ENCODE measurements around the gene INPP5E.

INPP5E gene

DNA sequence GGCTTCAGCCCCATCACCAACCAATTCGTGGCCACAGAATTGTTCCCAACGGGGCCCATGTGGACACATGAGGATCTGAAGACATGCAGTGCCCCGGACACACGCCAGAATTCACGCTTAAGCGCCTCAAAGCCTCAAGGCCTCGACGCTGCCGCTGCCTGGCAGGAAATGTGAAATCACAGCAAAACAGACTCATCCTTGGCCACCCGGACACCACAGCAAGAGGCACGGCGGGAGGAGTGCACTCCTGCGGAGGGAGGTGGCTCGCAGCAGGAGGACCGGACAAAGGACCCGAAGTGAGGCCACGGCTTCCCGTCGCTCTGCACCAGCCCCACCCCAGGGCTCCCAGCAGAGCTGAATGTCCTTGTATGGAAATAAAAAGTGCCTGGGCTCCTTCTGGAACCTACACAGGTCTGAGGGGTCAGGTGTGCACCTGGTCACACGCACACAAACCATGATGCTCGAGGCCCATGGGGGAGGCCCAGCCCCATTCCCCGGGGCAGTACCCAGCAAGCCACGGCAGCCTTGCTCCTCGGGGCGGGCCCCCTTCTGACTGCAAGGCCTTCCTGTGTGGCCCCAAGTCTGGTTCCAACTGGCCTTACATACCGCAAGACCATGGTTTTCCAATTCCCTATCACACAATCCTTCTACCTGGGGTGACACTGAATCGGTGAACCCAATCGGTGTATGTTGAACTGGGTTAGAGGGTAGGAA, 33.2 kb upstream of the INPP5E start:
- DNase-seq (ENCODE audit: low read depth): no peak

GRCh38 chr9:136471802-136472487, 32.3 kb upstream of the INPP5E start:
- no peak for DNase-seq (ENCODE audit: low read depth)

DNA sequence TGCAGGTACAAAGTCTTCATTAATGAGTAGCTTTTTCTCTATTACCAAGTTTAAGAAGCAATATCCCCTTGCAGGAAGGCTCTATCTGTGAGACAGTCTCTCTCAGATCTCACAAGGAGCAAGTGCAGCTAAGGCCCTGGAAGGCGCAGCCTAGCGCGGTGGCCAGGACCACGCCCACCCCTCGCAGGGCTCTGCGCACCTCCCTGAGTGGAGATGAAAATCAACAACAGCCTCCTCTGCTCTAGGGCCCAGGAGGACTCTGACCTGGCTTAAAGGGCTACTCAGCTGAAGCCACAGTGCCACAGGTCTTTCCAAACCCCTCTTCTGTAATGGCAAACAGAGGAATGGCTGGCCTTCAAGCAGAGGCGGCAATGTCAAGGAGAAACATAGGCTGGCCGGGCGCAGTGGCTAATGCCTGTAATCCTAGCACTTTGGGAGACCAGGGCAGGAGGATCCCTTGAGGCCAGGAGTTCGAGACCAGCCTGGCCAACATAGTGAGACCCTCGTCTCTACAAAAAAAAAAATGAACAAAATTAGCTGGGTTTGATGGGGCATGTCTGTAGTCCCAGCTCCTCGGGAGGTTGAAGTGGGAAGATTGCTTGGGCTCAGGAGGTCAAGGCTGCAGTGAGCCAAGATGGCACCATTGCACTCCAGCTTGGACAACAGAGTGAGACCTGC, 31.3 kb upstream of the INPP5E start:
- DNase-seq (ENCODE audit: low read depth): no peak

DNA sequence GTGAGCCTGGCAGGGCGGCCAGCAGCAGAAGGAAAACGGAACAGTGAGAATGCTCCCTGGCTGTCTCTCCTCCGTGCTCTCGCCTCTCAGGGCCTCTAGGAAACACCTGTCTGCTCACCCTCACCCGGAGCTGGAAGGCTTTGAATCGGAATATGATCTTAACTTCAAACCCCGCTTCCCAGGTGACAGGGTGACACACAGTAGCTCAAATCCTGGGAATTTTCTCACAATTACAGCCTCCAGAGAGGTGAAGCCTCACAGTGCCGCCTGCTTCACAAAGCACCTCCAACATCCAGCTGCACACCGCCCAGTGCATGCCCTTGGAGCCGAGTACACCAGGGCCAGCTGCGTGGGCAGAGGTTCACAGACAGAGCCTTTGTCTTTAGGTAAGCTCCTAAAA, 30.7 kb upstream of the INPP5E start:
- DNase-seq (ENCODE audit: low read depth): no peak

DNA sequence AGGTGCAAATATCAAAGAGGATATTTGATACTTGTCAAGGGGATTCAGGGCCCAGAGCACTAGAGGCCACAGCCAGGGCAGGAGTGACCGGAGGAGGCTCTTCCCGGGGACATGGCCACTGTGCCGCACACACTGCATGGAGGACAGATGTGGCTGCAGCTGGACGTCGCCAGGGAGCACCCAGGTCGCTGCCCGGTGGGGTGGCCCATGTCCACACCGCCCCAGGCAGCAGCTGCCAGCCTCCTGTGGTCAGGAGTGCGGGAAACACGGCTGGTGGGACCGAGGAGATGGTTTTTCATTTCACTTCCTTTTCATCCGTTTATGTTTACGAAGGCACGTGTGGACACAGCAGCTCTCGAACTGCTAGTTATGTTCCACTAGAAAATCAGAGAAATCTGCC, 28.1 kb upstream of the INPP5E start:
- no peak for DNase-seq (ENCODE audit: low read depth)

- no peak for DNase-seq (ENCODE audit: low read depth)
Observed at GRCh38 chr9:136466155-136466541, 26.5 kb upstream of the INPP5E start.

DNA sequence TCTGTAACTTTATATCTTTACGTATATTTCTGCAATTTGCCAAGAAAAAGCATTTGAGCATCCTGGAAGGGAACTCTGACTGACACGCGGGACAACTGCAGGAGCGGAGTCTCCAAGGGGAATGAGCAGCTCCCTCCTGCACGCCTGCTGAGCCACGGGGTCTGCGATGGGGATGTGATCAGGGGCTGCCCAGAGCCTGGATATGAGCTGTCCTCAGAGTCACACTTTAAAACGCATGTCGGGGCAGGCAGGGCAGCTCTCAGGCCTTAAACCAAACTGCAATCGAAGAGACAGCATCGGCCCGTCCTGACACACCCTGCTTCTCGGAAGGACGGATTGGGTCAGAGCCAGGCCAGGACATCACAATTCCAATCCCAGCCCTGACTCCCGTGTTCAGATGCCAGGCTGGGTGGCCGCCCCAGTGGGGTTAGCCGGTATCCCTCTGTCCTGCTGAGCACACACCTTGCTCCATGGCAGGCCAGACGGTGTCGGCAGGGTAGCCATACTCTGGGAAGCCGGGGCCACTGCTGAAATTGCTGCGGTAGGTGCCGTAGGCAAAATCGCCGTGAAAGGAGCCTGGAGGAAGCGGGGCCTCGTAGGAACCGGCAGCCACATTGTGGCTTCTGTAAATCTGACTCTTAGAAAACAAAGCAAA, 26.0 kb upstream of the INPP5E start:
- DNase-seq (ENCODE audit: low read depth): no peak

DNA sequence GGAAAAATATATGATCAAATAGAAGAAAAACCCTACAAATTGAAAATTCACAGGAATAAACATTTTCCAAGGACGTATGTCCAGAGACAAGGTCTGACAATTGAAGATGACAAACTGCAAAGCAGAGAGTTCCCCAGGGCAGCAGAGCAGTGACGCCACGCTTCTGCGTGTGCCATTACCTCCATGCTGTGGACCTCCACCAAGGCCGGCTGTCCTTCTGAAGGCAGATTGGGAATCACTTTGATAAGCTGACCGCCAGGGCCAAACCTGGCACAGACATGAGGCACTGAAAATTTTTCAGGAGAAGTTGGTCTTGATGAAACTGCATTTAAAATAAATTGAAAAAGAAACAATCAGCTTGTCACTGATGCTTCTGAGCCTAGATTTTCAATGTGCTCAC, 24.6 kb upstream of the INPP5E start:
- DNase-seq (ENCODE audit: low read depth): no peak

GRCh38 chr9:136463578-136463977, 23.9 kb upstream of the INPP5E start:
- DNase-seq (ENCODE audit: low read depth): no peak

DNA sequence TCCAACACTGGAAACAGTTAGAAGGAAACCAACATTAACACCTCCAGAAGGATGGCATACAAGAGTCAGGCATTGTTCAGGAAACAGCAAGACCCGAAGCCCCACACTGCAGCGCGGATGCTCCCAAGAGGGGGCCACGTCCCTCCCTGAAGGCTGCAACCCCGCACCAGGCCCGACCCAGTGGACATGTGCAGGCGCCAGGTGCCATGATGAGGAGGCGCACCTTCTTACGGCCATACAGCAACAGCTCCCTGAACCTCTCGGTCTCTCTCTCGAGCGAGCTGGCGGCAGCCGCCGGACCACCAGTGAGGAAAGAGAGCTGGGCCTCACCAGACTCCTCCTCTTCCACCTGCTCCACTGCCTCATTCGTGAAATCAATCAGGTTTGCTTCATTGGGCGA, 23.0 kb upstream of the INPP5E start:
- DNase-seq (ENCODE audit: low read depth): no peak

DNA sequence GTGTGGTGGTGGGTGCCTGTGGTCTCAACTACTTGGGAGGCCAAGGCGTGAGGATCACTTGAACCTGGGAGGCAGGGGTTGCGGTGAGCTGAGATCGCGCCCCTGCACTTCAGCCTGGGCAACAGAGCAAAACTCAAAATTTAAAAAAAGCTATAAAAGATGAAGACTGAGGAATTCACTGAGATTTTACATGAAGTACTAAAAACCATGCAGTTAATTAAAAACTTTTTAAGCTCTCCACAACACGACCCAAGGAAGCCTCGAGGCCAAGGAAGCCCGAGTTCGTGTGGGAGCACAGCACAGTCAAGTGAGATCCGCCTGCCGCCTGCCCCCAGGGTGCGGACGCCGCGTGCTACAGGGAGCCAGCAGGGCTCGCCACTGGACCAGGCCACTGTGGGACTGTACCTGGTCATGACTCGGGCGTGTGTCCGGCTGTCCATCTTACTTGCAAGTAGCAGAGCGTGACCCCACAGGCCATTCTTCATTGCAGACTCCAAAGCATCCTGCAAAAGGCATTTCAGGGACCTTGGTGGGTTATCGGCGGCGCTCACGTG, 21.2 kb upstream of the INPP5E start:
- no peak for DNase-seq (ENCODE audit: low read depth)

DNA sequence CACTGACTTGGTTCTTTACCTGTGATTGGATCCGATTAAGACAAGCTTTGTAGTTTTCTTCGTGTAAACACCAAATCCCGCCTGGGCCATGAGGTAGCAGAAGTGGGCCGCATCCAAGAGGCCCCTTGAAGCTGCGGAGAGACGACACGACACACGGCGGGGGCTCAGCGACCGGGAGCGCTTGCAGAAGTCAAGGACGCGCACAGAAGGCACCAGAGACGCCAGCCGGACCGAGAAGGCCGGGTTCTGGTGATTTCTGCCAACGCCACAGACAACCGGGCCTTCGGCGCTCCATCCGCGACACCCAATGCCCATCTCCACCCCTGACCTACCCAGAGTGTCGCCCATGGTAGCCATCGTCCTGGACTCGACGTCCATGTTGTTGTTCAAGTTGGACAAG, 19.8 kb upstream of the INPP5E start:
- no peak for DNase-seq (ENCODE audit: low read depth)

DNA sequence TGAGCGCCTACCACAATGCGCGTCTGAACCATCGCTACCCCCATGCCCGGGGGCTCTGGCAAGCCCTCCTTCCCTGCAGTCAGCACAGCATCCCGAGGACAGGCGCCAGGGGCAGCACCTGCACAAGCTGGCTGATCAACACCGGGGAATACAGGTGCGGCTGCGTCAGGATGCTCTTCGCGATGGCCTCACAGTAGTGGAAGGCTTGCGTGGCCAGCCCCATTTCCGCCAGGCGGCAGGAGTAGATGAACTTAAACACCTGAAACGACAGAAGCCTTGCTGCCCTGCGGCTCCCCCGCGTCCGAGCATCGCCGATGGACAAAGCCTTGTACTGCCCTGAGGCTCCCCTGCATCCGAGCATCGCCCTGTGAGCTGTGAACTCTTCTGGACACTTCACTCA, 17.7 kb upstream of the INPP5E start:
- no peak for DNase-seq (ENCODE audit: low read depth)

DNA sequence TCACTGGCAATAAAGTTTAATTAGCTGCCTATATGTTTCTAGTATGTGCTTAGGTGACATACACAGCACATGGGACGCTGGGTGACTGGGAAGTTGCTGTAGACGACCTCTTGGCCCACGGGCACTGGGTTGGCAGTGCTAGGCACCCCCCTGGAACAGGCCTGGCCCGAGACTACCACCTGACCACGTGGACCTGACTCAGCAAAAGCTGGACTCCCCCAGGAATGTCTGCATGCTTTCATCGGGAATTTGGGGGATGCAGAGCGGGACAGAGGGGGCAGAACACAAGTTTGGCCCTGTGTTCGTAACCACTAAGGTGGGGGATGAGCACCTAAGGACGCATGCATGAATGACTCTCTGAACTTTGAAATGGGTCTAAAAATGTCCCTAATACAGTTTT, 16.6 kb upstream of the INPP5E start:
- no peak for DNase-seq (ENCODE audit: low read depth)

GRCh38 chr9:136455043-136456002, 15.7 kb upstream of the INPP5E start:
- DNase-seq (ENCODE audit: low read depth): no peak

DNA sequence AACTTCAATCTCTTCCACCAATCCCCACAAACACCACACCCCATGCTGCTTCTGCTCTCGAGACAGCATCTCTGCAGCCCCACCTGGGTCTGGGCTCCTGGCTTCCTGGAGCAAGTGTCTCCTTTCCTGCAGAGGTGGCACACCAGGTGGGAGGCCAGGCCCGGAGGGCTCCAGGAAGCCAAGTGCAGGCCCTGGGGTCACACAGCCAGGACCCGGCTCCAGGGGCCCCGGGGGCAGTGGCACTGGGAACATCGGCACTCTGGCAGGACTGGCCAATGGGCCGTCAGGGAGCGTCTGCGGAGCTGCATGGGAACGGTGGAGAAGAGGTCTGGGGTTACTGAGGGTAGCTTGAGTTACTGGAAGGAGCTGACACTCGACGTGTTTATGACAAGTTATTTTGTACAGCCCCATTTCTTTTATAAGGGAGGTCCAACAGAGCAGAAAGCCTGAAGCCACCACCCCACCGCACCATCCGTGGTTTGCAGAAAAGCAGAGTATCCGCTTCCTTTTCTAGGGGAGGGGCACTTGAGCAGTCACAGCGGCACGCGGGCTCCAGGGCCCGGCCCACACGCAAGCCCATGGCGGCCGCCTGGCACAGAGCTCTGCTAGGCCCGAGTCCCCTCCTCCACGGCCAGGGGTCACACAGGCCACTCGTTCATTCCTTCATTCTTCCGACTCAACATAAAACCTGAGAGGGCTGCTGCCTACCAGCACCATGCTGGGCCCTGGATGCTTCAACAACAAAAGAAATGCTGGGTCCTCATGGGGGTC, 14.6 kb upstream of the INPP5E start:
- no peak for DNase-seq (ENCODE audit: low read depth)

DNA sequence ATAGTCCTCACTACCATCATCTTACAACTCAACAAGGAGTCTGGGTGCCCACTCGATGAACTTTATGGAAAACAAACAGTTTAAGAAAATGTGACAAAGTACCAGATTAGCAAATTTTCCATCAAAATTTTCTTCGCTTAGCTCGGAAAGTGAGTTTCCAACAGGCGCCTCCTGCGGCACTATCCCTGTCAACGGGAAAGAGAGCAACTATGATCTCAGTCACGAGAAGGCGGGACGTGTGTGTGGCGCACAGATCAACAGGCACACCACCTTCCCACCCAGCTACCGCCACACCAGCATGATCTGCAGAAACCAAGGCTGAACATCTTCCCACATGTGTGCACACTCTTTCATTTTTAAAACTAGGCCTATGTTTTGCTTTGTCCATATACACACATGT, 13.7 kb upstream of the INPP5E start:
- no peak for DNase-seq (ENCODE audit: low read depth)

DNA sequence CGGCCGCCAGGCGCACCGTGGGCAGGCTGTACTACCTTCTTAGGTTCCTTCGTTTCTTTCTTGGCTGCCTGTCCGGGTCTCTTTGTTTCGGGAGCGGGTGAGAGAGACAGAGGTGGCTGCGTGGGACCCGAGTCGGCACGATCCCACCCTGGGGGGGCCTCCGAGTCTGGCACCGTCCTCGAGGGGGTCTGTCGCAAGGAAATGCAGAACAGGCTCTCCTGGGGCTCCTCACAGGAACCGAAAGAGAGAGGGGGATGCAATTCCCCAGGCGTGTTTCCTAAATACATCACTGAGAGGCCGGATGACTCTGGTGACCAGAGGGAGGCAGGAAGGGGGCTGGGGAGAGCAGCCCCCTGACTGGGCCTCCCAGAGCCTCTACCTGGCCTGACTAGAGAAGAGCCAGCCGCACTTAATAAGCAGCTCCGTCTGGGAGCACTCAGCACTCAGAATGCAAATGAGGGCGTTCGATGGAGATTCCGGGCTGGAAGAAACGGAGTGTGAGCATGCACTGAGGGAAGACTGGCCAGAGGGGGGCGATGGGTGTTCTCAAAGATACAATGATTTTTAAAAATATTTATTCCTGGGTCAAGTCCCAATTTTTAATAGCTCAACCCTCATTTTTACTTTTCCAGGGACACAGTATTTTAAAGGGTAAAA, 11.7 kb upstream of the INPP5E start:
- no peak for DNase-seq (ENCODE audit: low read depth)

DNA sequence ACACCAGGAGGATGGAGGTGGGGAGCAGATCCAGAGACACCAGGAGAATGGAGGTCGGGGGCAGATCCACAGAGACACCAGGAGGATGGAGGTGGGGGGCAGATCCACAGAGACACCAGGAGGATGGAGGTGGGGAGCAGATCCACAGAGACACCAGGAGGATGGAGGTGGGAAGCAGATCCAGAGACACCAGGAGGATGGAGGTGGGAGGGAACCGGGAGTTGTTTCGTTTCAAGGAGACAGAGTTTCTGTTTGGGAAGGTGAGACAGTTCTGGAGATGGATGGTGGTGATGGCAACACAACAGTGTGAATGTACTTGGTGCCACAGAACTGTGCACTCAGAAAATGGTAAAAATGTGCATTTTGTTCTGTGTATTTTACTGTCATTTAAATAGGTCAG, 9.0 kb upstream of the INPP5E start:
- DNase-seq (ENCODE audit: low read depth): no peak

GRCh38 chr9:136447173-136447778, 7.6 kb upstream of the INPP5E start:
- no peak for DNase-seq (ENCODE audit: low read depth)

Measured in activated T-cell treated with anti-CD3 and anti-CD28 coated beads for 24 hours (primary cell).